HG03108 (cell line): ENCODE measurements around the gene ABHD12B.

Experiments
- ATAC-seq: cut with Tn5 transposase; IDR thresholded peaks from one replicate; pipeline ENCODE4 v1.9.1; 2021; ENCODE audit warnings: moderate library complexity; ENCODE audit not compliant: unreplicated experiment

The ABHD12B gene

GRCh38 chr14:50839048-50839447 is 32.8 kb upstream of the ABHD12B start:
- no peak for ATAC-seq

- no peak for ATAC-seq
Observed at GRCh38 chr14:50839691-50840090, 32.2 kb upstream of the ABHD12B start.

DNA sequence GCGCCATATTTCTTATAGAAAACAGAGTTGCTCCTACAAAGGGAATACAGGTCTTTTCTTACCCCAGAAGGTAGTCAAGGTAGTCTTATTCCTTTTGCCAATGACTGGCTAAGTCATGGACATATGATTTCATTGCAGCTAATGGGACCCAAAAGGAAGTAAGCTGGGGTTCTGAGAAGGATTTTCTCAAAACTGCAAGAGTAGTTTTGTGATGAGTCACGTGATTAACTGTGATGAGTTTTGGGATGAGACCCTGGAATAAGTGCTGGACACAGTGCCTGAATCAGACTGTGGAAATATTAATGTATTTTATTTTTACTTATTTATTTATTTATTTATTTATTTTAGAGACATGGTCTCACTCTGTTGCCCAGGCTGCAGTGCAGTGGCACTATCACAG is 27.5 kb upstream of the ABHD12B start:
- no peak for ATAC-seq

DNA sequence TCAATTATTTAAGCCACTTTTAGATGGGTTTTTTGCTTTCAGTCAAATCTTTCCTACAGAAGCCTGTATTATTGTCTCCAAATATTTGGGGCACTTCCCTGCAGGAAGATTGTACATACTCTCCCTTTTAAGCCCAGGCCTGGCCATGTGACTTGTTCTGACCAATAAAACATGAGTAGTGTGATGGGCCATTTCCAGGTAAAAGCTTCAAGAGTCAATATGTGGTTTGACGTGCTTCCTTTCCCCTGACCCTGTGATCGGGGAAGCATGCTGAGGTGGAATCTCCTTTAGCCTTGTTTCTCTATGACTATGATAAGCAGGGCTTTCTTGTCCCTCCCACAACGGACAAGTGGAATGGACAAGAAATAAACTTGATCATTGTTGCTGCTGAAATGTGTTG is 26.7 kb upstream of the ABHD12B start:
- ATAC-seq, result no peak

- ATAC-seq, result no peak
Observed at GRCh38 chr14:50846226-50846880, 25.5 kb upstream of the ABHD12B start.

- no peak for ATAC-seq
Observed at GRCh38 chr14:50853891-50854290, 18.0 kb upstream of the ABHD12B start.

DNA sequence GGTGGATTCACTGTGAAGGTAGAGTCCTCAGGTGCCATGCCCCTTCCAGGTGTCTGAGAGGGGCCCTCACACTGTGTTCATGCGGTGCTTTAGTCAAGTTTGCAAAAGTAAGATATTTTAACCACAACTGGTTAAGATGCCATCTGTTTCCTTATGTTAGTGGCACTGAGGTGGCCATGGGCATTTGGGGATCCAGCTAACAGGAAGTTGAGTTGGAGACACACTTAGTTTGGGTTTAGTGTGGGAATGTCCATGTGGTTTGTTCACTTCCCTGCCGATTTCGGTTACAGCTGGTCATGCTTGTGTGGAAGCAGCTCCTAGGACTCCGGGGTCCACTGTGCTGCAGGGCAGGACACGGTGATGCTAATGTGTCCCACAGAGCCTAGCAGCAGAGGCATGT is 17.3 kb upstream of the ABHD12B start:
- ATAC-seq, result no peak

DNA sequence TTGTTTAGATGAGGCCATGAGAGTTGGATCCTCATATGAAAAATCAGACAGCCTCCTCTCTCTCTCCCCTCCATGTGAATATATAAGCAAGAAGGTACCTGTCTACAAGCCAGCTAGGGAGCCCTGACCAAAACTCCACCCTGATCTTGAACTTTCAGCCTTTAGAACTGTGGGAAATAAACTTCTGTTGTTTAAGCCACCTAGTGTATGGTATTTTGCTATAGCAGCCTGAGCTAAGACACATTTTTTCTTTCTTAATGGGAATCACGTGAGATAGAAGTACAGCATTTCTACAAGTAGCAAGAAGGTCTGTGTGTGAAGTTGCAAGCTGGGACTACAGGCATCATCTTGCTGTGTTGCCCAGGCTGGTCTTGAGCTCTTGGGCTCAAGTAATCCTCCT is 16.3 kb upstream of the ABHD12B start:
- ATAC-seq, result no peak

DNA sequence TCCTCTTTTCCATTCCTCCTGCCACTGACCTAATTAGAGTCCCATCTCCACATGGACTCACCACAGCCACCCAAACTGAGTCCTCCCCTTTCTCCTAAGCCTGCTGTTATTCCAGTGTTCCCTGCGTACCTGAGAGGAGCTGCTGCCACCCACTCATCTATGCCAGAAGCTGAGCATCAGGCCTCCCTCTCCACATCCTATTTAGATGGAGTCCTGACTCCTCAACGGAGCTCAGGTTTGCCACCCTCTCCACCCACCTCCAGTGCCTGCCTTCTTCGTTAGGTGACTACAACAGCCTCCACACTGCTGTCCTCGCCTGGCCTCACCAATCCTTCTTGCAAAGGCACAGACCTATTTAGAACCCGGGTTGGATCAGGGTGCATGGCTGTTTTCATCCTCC is 15.2 kb upstream of the ABHD12B start:
- ATAC-seq, result no peak

DNA sequence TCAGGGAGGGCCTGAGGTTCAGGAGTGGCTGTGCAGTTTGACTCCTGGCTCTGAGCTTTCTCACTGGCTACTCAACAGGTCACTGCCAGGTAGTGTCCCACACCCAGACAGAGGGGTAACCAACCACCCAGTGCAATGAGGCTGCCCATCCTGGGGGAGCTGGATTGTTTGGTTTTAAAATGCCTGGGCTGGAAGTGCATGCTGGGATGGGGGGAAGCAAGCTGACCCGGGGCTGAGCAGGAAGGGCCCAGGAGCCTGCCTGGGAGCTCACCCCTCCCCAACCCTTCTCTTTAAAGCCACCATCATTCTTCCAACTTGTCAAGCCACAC is 12.6 kb upstream of the ABHD12B start:
- ATAC-seq, result no peak

DNA sequence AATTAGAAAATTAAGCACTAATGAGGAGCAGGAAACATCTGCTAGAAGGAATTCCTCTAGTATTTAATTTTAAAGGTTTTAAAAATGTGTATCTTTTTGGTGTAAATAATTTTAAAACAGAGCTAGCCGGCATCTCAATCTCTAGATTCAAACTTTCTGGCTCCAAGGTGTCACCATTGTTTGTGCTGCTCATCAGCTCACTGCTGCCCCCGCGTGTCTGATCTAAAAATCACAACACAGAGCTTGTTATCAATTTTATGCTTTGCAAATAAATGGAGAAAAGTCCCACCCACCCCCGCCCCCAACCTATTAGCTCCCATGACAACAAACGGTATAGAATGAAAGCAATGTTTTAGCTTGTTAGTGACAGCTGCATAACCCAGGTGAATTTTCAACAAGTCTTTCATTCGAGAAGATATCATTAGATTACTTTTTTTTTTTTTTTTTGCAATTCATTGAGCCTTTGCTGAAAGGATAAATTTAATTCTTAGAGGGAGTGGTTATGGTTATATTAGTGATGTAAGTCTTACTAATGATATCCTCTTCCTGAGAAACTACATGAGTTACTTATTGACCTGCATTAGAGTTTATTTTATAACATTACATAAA is 11.3 kb upstream of the ABHD12B start:
- peak; percentile 44 for ATAC-seq

DNA sequence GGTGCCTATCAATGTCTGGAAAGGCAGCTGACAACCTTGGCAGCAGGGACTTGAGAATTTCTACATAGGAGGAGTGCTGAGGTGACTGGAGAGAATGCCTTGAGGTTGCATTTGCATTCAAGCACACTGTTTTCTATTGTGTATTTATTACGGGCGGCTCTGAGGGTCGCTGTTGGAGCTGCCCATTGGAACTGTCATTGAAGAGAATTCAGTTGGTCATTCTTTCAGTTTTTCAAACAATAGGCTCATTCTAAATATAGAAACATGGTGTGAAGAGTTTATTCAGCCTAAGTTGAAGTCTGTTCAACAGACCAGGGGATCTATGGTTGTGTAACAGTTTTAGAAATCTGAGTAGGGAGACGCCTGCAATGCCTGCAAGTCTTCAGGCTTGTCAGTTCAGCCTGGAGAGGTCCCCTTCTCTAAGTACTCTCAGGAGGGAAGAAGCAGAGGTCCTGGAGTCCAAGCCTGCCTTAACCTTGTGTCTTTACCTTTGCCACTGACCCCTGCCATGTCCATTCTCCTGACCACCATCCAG is 9.8 kb upstream of the ABHD12B start:
- no peak for ATAC-seq

- no peak for ATAC-seq
Observed at GRCh38 chr14:50864237-50864636, 7.6 kb upstream of the ABHD12B start.

DNA sequence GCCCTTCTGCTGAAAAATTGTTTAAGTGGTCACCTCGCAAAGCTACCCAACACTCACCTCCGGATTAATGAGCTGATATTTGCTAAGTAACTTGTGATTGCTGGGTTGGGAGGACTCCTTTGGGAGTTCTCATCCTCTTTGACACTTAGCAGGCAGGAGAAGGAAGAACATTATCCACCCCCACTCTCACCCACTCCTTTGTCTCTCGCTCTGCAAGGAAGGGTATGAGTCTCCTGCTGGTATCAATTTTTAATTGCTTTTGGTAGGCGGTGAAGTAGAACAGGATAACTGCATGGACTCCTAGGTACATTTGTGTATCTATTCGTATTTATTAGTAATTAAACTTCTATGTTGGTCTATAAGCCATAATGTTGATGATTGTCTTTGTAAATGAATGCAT is 6.9 kb upstream of the ABHD12B start:
- ATAC-seq, result no peak

DNA sequence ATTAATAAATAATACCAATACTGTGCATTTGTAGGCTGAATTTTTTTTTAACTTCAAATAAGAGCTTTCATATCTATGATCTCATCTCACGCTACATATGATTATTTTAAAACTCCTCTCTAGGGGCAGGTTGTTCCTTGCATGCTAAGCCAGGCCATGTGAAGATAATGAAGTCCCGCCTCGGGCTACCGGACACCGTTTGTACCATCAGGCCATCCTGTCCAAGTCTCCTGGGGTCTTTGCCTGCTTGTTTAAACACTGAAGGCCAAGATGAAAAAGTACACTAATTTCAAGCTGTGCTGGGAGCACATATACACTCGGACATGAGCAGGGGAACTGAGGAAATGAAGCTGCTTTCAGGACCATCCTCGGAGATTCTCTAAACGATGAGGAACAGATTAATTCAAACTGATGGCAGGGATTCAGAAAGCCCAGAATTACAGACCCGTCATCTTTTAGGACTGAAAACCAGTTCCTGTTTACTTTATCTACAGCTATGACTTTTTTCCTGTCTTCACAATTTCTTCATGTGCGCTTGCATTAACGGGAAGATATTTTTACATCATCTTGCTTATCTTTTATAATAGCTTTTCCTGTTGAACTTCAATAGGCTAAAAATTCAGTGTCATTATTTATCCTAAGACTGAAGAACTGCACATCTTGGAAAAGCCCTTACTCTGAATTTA is 6.3 kb upstream of the ABHD12B start:
- no peak for ATAC-seq

- no peak for ATAC-seq
Observed at GRCh38 chr14:50871228-50871627, 625 bp upstream of the ABHD12B start.

- ATAC-seq, result no peak
Observed at GRCh38 chr14:50874757-50875156, 2.9 kb downstream of the ABHD12B start.

DNA sequence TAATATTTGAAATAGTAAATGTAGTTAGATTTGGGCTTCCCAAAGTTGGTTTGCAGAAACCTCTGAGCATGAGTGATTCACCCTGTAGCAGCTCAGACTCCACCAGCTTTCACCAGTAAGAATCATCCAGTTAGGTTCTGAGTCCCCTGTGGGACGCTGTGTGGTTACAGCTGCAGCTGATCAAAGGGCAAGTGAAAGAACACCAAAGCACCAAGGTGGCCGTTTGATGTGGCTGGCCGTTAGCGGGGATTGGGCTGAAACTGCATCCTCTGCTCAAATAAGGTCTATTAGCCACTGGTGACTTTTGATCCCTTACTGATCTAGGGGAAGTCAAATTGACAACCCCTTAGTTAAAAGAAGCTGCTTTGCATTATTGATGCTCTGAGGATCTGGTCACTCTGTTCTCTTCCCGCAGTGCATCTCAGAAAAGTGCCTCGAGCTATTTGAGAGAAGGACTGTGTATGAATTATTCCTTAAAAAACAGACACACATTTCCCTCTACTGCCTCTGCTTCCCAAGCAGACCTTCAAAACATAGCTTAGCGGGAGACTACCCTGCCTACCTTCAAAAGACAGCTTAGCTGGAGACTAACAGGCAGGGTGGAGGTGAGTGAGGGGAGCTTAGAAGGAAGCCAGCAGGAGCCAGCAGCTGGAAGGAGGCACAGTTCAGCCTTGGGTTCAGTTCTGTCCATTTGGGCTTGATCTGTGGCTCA is 3.7 kb downstream of the ABHD12B start:
- ATAC-seq, result peak; percentile 97

GRCh38 chr14:50882932-50883826 is 11.3 kb downstream of the ABHD12B start:
- no peak for ATAC-seq

DNA sequence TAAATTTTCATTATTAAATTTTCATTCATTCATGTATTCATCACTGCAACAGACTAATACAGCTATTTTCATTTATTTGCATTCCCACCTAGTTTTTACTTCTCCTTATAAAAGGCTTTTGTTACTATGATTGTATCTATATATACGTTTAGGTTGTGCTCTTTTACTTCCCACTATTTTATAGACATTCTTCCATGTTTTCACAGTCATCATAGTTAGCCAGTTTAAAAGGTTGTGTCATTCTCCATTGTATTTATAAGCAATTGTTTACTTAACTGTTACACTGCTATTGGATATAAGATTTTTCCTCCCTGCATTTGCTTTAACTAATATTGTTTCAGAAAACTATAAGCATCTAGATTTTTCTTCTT is 12.0 kb downstream of the ABHD12B start:
- ATAC-seq, result no peak

GRCh38 chr14:50887476-50887875 is 15.6 kb downstream of the ABHD12B start:
- ATAC-seq, result no peak
